Renal cortex interstitium (tissue), 11 donors: ENCODE measurements around the gene PARP2. TPM values are rescaled to one million over a fixed set of nuclear protein-coding genes. Genes with fewer than 3 reads are reported as not detected.
A peak's percentile ranks its signal among the peaks of the same experiment; 100 is the strongest.
"Not testable (repeated sequence)": the region's sequence is repeated elsewhere in the genome, so short reads cannot be mapped to it uniquely, and the experiment has no call there.

Source experiments
- DNase-seq, 11 donors: peaks; one replicate each; pipeline ENCODE4 v3.0.0-alpha.2; 2013; ENCODE audit warnings: low read depth in 9 of 11, low spot score in 4 of 11; ENCODE audit errors: extremely low read depth in 1 of 11
- polyA plus RNA-seq, 3 donors: library from polyadenylated mRNA; unstranded; fragments of 120-200 nt; gene quantifications; one replicate each; pipeline ENCODE4 v1.2.1, GENCODE V29; 2013; ENCODE audit not compliant: insufficient read length in 3 of 3

Gene PARP2
- polyA plus RNA-seq, 3 donors = 51.1 to 62.7 (median 60.3) TPM

- DNase-seq = peak; percentile 65 to 94 (median 81)
Observed at GRCh38 chr14:20332788-20333493, 10.5 kb upstream of the PARP2 start, which contains the start of gene CCNB1IP1. CCNB1IP1 (minus strand) TSS chr14:20333279; CDS start chr14:20316523, 16,756 bp downstream.

- DNase-seq = no peak
Observed at GRCh38 chr14:20333494-20333841, 10.0 kb upstream of the PARP2 start.

- DNase-seq = no peak
Observed at GRCh38 chr14:20334017-20334416, 9.4 kb upstream of the PARP2 start.

- not testable (repeated sequence) for DNase-seq
Observed at GRCh38 chr14:20341032-20341431, 2.4 kb upstream of the PARP2 start.

- DNase-seq = no peak
Observed at GRCh38 chr14:20341646-20342045, 1.8 kb upstream of the PARP2 start.

GRCh38 chr14:20343862-20344220, 406 bp downstream of the PARP2 start:
- DNase-seq = peak in 5 of 11 donors; percentile 13 to 44 (median 28)

GRCh38 chr14:20345366-20345765, 1.9 kb downstream of the PARP2 start:
- DNase-seq = no peak

- no peak for DNase-seq
Observed at GRCh38 chr14:20346713-20347112, 3.3 kb downstream of the PARP2 start.

- no peak for DNase-seq
Observed at GRCh38 chr14:20347747-20348146, 4.3 kb downstream of the PARP2 start.

GRCh38 chr14:20350282-20350681, 6.8 kb downstream of the PARP2 start:
- no peak for DNase-seq

- no peak for DNase-seq
Observed at GRCh38 chr14:20350860-20351259, 7.4 kb downstream of the PARP2 start.

GRCh38 chr14:20356422-20356821, 13.0 kb downstream of the PARP2 start:
- no peak for DNase-seq

- DNase-seq = not testable (repeated sequence)
Observed at GRCh38 chr14:20358474-20358873, 15.0 kb downstream of the PARP2 start.

- DNase-seq = no peak
Observed at GRCh38 chr14:20365928-20366327, 22.5 kb downstream of the PARP2 start.

GRCh38 chr14:20372796-20373195, 29.4 kb downstream of the PARP2 start:
- DNase-seq = no peak

GRCh38 chr14:20375471-20375870, 32.0 kb downstream of the PARP2 start:
- no peak for DNase-seq

GRCh38 chr14:20376071-20376588, 32.7 kb downstream of the PARP2 start:
- peak in 7 of 11 donors; percentile 3 to 11 (median 4) for DNase-seq

- DNase-seq = no peak
Observed at GRCh38 chr14:20377171-20377570, 33.7 kb downstream of the PARP2 start.

- no peak for DNase-seq
Observed at GRCh38 chr14:20379743-20380142, 36.3 kb downstream of the PARP2 start.

GRCh38 chr14:20380681-20381080, 37.2 kb downstream of the PARP2 start:
- DNase-seq = no peak

GRCh38 chr14:20381341-20381740, 37.9 kb downstream of the PARP2 start:
- no peak for DNase-seq
